ENCODE data around the gene SUFU.

GRCh38 chr10:102624094-102624493 lies 120.3 kb downstream of the SUFU start:
- no peak for TF ChIP-seq CTCF (IDR thresholded peaks at IDR 0.05 in 8 of 11, conservative IDR thresholded peaks at IDR 0.05 in 3 of 11)
- no peak for TF ChIP-seq POLR2AphosphoS5 (IDR thresholded peaks at IDR 0.05)

Data from spleen (tissue), 7 donors.